Activated T-cell treated with anti-CD3 and anti-CD28 coated beads, Interleukin-2, amount 50 U/mL, for 72 hours (primary cell): Measurements from ENCODE around the gene COBL. TPM values are rescaled to one million over a fixed set of nuclear protein-coding genes. Genes with fewer than 3 reads are reported as not detected.

Experiments
- ATAC-seq, 2 donors: fragments of 150-1000 bp; cut with Tn5 transposase; replicated peaks in 1 of 2; 2 replicates each; pipeline ENCODE4 v1.10.0; 2021; ENCODE audit warnings: moderate library complexity in 2 of 2, mild to moderate bottlenecking in 1 of 2
- DNase-seq, 2 donors: peaks; one replicate each; pipeline ENCODE4 v3.0.0; 2021 to 2022; ENCODE audit warnings: mixed read lengths in 1 of 2
- H3K27ac Mint-ChIP-seq: one replicate; pipeline ENCODE4 v1.8.0; 2022; ENCODE audit warnings: mild to moderate bottlenecking, moderate library complexity, mixed read lengths
- H3K27me3 Mint-ChIP-seq: one replicate; pipeline ENCODE4 v1.8.0; 2022; ENCODE audit warnings: low read depth, mixed read lengths
- H3K36me3 Mint-ChIP-seq, 2 donors: one replicate each; pipeline ENCODE4 v1.8.0; 2022; ENCODE audit warnings: mixed read lengths in 2 of 2, mild to moderate bottlenecking in 1 of 2; ENCODE audit not compliant: insufficient read depth in 2 of 2
- H3K4me1 Mint-ChIP-seq: one replicate; pipeline ENCODE4 v1.8.0; 2022; ENCODE audit warnings: low read depth, mixed read lengths
- H3K4me3 Mint-ChIP-seq, 2 donors: one replicate each; pipeline ENCODE4 v1.8.0; 2022; ENCODE audit warnings: mild to moderate bottlenecking in 2 of 2, mixed read lengths in 2 of 2, moderate library complexity in 2 of 2
- H3K9me3 Mint-ChIP-seq, 2 donors: one replicate each; pipeline ENCODE4 v1.8.0; 2022; ENCODE audit warnings: mixed read lengths in 2 of 2
- total RNA-seq, 2 donors: library from RNA; stranded (reverse); gene quantifications; one replicate each; pipeline ENCODE4 v1.2.3, GENCODE V29; 2022

COBL gene
- total RNA-seq, 2 donors from 2014 or later = not detected

- H3K36me3 Mint-ChIP-seq = no peaks in the 10 kb centered on the region
- no peak overlapping the region for H3K27ac Mint-ChIP-seq
- H3K4me1 Mint-ChIP-seq = peaks cover 7% of the 10 kb centered on the region
- ATAC-seq (no peak), DNase-seq (no peak)
- peaks cover 17% of the 10 kb centered on the region for H3K27me3 Mint-ChIP-seq
- H3K9me3 Mint-ChIP-seq = peaks cover 0 to 2% of the 10 kb centered on the region in 2 donors
- H3K4me3 Mint-ChIP-seq = no peak overlapping the region
These were observed 337.9 kb downstream of the COBL start for GRCh38 chr7:50978633-50979215.

GRCh38 chr7:50977421-50977820 lies 339.2 kb downstream of the COBL start:
- ATAC-seq = no peak
- peaks cover 0 to 2% of the 10 kb centered on the region in 2 donors for H3K9me3 Mint-ChIP-seq
- H3K36me3 Mint-ChIP-seq = no peaks in the 10 kb centered on the region
- no peak overlapping the region for H3K4me3 Mint-ChIP-seq
- DNase-seq = no peak
- no peak overlapping the region for H3K27ac Mint-ChIP-seq
- peaks cover 7% of the 10 kb centered on the region for H3K4me1 Mint-ChIP-seq
- H3K27me3 Mint-ChIP-seq = peaks cover 28% of the 10 kb centered on the region

- Mint-ChIP-seq H3K27ac (no peak overlapping the region), H3K4me1 (peaks cover 7% of the 10 kb centered on the region), H3K9me3 (peaks cover 0 to 2% of the 10 kb centered on the region in 2 donors), H3K27me3 (peaks cover 22% of the 10 kb centered on the region), H3K4me3 (no peak overlapping the region), H3K36me3 (no peaks in the 10 kb centered on the region)
- ATAC-seq = no peak
- no peak for DNase-seq
These were observed 340.5 kb downstream of the COBL start for GRCh38 chr7:50976064-50976463.

- H3K27me3 Mint-ChIP-seq = peaks cover 22% of the 10 kb centered on the region
- DNase-seq (no peak), ATAC-seq (no peak)
- H3K9me3 Mint-ChIP-seq = peaks cover 0 to 2% of the 10 kb centered on the region in 2 donors
- no peak overlapping the region for H3K4me3 Mint-ChIP-seq
- no peaks in the 10 kb centered on the region for H3K36me3 Mint-ChIP-seq
- peaks cover 7% of the 10 kb centered on the region for H3K4me1 Mint-ChIP-seq
- H3K27ac Mint-ChIP-seq = no peak overlapping the region
These were observed 342.4 kb downstream of the COBL start for GRCh38 chr7:50974240-50974639.

GRCh38 chr7:50973814-50974213 lies 342.8 kb downstream of the COBL start:
- Mint-ChIP-seq H3K27me3 (peaks cover 22% of the 10 kb centered on the region), H3K4me1 (peaks cover 7% of the 10 kb centered on the region), H3K4me3 (no peak overlapping the region), H3K36me3 (no peaks in the 10 kb centered on the region), H3K9me3 (no peaks in the 10 kb centered on the region), H3K27ac (no peak overlapping the region)
- ATAC-seq (no peak), DNase-seq (no peak)

- no peak for DNase-seq
- Mint-ChIP-seq H3K4me1 (peaks cover 7% of the 10 kb centered on the region), H3K9me3 (peaks cover 5 to 8% of the 10 kb centered on the region in 2 donors), H3K27ac (no peak overlapping the region), H3K36me3 (peaks cover 0 to 3% of the 10 kb centered on the region in 2 donors), H3K27me3 (peaks cover 22% of the 10 kb centered on the region), H3K4me3 (no peak overlapping the region)
- no peak for ATAC-seq
These were observed 346.5 kb downstream of the COBL start for GRCh38 chr7:50970092-50970491.
